ENCODE measurements around the gene ELOVL6.
"Not testable (repeated sequence)": the region's sequence is repeated elsewhere in the genome, so short reads cannot be mapped to it uniquely, and the experiment has no call there.

ELOVL6 gene

DNA sequence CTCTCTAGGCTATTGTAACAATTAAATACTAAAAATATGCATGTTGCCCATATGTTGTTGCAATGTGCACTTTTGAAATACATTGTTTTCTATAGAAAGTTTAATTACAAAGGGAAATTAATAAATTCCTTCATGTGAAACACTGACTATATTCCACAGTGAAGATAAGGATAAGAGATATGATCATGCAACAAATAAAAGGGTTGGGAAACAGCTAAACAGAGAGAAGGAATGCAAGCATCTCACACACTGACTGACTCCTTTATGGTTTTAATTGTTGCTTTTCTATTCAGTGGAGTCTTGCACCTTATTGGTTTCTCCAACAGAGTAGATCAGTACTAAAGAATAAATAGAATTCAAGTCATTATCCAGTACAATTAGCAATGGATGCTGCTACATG, 37.8 kb downstream of the ELOVL6 start:
- no peak for DNase-seq (ENCODE audit: low read depth in 2 of 2)

DNA sequence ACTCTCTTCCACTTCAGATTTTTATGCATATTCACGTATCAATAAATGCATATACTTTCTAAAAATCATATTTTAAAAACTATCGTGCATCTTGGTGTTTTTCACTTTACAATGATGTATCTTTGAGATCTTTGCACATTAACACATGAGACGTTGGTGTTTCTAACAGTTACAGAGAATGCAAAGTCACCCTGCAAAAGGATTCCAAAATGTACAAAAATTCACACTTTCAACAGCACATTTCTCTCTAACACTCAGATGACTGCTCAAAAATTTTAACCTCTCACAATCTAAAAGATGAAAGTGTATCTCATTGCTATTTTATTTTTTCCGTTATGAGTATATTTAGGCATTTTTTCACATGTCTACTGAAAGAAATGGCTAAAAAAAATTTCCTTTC, 38.9 kb downstream of the ELOVL6 start:
- DNase-seq (ENCODE audit: low read depth in 2 of 2), result no peak

- no peak for DNase-seq (ENCODE audit: low read depth in 2 of 2)
Measured at GRCh38 chr4:110157580-110157979, 40.8 kb downstream of the ELOVL6 start.

- not testable (repeated sequence) for DNase-seq (ENCODE audit: low read depth in 2 of 2)
Measured at GRCh38 chr4:110157166-110157565, 41.2 kb downstream of the ELOVL6 start.

DNA sequence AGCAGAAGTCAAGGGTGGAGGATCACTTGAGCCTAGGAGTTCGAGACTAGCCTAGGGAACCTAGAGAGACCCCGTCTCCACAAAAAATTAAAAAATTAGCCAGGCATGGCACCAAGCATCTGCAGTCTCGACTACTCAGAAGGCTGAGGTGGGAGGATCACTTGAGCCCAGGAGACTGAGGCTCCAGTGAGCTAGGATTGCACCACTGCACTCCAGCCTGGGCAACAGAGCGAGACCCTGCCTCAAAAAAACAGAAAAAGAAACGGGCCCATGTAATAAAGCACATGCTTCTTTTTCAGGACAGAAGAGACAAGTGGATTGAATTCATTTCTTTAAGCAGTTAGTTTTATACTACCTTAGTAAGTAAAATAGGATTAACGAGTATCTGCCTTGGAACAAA, 42.0 kb downstream of the ELOVL6 start:
- no peak for DNase-seq (ENCODE audit: low read depth in 2 of 2)

- DNase-seq (ENCODE audit: low read depth in 2 of 2), result peak; percentile 39 to 47
Measured at GRCh38 chr4:110155654-110156053, 42.8 kb downstream of the ELOVL6 start.

DNA sequence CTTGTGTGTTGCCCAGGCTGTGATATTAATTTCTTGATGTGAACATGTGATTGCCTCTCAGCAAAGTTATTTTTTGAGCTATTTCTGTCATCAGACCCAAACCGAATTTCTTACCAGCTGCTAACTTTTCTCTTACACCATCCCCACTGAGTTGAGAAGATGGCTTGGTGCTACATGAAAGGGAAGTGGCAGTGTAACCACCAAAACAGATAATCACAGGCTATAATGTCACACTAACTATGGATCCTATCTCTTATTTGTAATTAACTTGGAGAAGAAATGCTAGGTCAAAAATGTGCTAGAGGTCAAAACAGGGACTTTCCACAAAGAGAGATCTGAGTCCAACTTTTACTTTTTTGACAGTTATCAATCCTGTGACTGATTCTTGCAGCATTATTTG, 43.8 kb downstream of the ELOVL6 start:
- DNase-seq (ENCODE audit: low read depth in 2 of 2), result no peak

DNA sequence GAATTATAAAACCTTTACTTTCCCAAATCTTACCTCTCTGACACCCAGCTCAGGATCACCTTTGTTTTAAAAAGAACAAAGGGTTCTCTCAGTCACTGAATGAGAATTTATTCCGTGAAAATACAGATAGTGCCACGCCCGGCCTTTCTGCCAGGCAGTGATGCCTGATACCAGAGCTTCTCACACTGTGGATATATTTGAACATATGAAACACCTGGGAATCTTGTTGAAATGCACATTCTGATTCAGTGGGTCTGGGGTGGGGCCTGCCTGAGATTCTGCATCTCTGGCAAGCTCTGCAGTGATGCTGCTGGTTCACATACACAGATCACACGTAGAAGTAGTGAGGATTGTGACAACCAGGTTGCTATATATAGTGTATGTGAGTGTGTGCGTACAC, 46.0 kb downstream of the ELOVL6 start:
- no peak for DNase-seq (ENCODE audit: low read depth in 2 of 2)

DNA sequence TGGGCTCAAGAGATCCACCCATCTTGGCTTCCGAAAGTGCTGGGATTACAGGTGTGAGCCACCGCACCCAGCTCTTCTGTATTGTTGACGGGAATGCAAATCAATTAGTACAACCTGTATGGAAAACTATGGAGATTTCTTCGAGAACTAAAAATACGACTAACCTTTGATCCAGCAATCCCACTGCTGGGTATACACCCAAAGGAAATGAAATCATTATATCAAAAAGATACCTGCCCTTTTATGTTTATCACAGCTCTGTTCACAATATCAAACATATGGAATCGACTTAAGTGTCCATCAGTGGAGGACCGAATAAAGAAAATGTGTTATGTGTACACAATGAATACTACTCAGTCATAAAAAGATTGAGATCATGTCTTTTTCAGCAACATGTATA, 49.3 kb downstream of the ELOVL6 start:
- DNase-seq (ENCODE audit: low read depth in 2 of 2), result no peak

- DNase-seq (ENCODE audit: low read depth in 2 of 2), result no peak
Measured at GRCh38 chr4:110142461-110142860, 56.0 kb downstream of the ELOVL6 start.

- no peak for DNase-seq (ENCODE audit: low read depth in 2 of 2)
Measured at GRCh38 chr4:110139815-110140214, 58.6 kb downstream of the ELOVL6 start.

- no peak for DNase-seq (ENCODE audit: low read depth in 2 of 2)
Measured at GRCh38 chr4:110139111-110139510, 59.3 kb downstream of the ELOVL6 start.

DNA sequence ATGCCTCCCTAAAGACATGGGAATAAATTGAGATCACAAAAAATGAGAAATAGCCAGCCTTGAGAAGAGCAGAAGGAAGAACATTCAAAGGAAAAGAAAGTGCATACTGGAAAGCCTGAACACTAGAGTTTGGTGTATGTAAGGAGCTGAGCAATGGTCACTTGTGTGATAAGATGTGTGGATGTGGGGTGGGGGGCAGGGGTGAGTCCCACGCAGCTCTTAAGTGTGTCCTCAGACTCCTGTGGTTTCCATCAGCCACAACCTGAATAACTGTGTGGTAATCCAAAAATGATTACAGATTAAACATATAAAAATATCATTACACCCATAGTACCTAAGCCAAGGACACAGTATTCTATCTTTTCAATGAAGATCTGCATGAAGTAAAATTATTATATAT, 59.9 kb downstream of the ELOVL6 start:
- DNase-seq (ENCODE audit: low read depth in 2 of 2), result no peak

- DNase-seq (ENCODE audit: low read depth in 2 of 2), result no peak
Measured at GRCh38 chr4:110137829-110138228, 60.6 kb downstream of the ELOVL6 start.

- DNase-seq (ENCODE audit: low read depth in 2 of 2), result no peak
Measured at GRCh38 chr4:110135523-110135922, 62.9 kb downstream of the ELOVL6 start.

DNA sequence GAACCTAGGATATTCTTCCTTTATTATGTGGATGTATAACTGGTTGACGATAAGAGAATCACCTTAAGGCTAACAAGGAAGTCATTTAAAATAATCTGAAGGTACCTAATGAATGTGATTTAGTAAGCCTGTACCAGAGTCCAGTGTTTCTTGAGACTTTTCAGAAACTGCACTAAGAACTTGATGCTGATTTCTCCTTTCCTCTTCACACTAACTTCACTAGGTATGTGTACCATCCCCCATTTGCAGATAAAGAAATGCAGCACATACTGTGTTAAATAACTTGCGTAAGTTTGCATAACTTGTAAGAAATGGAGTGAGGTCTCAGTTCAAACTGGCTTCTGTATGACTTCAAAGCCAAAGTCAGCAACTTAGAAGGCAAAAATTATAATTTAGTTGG, 63.3 kb downstream of the ELOVL6 start:
- DNase-seq (ENCODE audit: low read depth in 2 of 2), result no peak

DNA sequence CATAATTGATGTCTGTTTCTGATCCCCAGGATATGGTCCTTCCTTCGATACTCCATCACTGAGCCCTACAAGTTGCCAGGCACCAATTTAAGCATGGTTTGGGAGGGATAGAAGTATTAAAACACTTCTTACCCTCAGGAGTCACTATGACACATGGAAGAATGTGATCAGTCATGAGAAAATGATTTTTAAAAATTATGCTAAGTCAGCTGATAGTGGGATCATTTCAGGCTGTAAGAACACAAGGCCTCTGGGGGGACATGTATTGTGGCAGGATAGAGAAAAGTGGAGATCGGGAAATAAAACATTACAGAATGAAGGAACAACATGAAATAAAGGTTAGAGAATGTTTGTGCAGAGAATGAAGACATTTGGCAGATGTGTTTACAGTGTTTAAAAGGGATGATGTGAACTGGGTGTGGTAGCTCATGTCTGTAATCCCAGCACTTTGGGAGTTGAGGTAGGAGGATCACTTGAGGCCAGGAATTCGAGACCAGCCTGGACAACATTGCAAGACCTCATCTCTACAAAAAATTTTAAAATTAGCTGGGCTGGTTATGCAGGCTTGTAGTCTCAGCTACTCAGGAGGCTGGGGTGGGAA, 64.0 kb downstream of the ELOVL6 start:
- DNase-seq (ENCODE audit: low read depth in 2 of 2), result no peak

DNA sequence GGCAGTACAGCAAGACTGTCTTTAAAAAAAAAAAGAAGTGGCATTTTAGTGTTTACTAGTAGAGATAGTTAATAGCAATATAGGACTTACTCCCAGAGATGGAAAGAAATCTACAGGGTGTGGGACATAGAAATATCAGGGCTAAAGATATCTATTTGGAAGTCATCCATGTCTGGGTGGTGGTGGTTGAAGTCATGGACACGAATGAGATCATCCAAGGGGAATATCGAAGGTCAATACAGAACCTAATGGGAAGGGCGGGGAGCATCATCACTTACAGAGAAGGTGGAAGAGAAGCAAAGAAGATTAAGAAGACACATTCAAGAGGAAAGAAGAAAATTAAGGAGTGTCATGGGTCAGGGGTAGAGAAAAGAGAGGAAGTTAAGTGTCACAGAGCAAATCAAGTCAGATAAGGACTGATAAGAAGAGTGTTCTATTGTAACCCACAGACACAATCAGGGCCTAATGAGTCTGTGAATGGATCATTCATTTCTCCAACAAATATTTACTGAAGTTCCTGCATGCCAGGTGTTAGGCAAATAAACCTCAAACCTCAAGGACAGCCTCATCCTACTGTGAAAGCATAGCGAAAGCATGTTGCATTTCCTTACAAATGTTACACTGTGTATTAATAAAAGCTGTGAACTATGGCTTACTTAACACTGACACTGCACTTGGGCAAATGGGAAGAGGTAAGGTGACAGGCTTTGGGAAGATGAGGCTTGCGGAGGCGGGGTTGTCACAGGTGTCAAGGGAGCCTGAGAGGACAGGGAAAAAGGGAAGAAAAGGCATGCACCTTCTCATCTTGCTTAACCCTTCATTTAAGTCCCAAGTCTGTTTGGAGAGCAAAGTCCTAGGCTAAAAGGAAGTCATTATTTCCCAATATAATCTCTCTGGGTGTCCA, 65.3 kb downstream of the ELOVL6 start:
- no peak for DNase-seq (ENCODE audit: low read depth in 2 of 2)

DNA sequence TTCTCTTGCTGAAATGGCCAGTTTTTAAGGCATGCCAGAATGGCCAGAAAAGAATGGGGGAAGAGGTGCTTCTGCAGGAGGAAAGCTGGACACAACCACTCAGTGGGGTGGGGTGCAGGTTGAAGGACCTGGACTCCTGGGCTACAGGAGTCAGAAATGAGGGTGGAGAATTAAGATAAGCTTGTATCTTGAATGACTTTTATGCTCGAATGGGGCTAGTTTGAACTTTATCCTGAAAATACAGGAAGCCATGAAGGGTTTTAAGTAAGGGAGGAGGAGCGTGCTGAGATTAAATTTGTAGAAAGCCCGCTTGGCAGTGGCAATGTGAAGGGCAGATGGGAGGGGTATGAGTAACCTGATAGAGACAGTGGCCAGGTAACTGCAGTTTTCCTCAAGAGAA, 66.5 kb downstream of the ELOVL6 start:
- no peak for DNase-seq (ENCODE audit: low read depth in 2 of 2)

DNA sequence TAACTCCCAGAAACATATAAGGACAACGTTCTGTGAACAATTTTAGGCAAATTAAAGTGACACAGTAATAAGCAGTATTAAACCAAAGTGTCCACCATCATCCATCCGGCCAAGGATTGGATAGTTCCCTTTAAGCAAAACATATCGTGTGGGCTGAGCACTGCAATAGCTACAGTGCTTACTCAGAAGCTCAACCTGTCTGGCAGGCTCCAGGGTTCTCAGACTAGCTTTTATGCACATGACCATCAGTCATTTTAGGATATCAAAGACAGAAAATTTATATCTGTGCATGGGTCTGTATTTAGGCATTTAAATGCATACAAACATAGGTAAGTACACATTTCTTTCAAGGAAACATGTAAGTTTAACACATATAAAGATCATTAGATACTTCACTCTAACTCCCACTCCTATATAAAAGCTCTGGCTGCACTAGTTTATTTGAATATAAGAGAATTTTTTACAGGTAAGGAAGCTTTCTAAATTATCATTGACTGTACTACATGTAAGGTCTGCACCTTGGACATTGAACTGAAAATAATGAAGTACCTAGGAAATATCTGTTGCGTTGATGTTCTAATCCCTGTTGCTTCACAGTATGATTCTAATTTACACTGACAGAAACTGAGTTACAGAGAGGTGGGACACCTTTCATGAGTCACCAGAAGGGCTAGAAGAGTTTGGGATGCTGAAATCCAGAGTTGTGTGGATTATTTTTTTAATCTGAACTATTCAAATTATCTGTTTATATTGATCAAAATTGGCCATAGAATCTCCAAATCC, 67.6 kb downstream of the ELOVL6 start:
- no peak for DNase-seq (ENCODE audit: low read depth in 2 of 2)

DNA sequence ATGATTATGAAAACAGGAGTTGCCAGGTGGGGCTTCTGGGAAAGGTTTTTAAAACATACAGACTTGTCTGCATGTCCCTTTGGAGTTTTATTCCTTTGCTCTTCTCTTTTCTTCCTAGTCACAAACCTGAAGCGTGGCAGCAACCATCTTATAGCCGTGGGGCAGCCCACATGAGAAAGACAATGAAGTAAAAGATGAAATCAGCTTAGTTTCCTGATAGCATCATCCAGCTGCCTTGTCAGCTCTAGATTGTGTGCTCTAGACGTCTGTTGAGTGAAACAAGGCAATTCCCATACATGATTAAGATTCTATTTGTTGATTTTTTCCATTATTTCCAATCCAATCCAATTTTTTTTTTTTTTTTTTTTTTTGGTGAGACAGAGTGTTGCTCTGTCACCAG, 68.9 kb downstream of the ELOVL6 start:
- no peak for DNase-seq (ENCODE audit: low read depth in 2 of 2)

GRCh38 chr4:110128472-110128919, 69.9 kb downstream of the ELOVL6 start:
- no peak for DNase-seq (ENCODE audit: low read depth in 2 of 2)

DNA sequence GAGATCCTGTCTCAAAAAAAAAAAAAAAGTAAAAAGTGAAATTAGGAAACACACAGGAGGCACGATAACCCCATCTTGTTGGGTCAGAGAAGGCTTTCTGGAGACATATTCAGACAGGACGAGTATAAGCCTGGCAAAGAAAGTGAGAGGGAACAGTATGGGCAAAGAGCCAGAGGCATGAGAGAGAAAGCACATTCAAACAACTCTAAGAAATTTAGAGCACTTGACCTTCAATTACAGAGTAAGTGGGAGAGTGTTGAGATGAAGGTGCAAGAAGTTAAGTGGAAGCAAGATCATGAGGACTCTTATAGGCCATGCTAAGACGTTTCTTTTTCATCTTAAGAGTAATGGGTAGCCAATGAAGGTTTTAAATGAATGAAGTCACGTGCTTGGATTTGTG, 70.4 kb downstream of the ELOVL6 start:
- DNase-seq (ENCODE audit: low read depth in 2 of 2), result no peak

All from fibroblast of skin of left biceps (primary cell).